Measurements from ENCODE around the gene ALDH1A1.

GRCh38 chr9:72856972-72857623 lies 95.8 kb downstream of the ALDH1A1 start:
- TF ChIP-seq CTCF (IDR thresholded peaks at IDR 0.05) (peak; percentile 10 to 63 (median 58)), POLR2A (IDR thresholded peaks at IDR 0.05) (no peak), POLR2AphosphoS5 (IDR thresholded peaks at IDR 0.05) (peak; percentile 7)

Data from prostate gland (tissue), 2 donors.